Activated CD8-positive, alpha-beta memory T cell treated with anti-CD3 and anti-CD28 coated beads, Interleukin-2, amount 10 ng/mL, durations not matched to agents 7 days and 5 days (primary cell): ENCODE results near the gene MARK1. TPM values are rescaled to one million over a fixed set of nuclear protein-coding genes. Genes with fewer than 3 reads are reported as not detected.

Experiments
- ATAC-seq: fragments of 150-1000 bp; cut with Tn5 transposase; one replicate; pipeline ENCODE4 v1.10.0; 2021; ENCODE audit warnings: moderate library complexity
- CTCF ChIA-PET: fragments of 350-600 bp; sonication (Branson Sonifier 250); formaldehyde crosslinking; loops from one replicate; lab custom pipeline; 2021; ENCODE audit warnings: antibody characterized with exemption; lab: Charles Lee
- DNase-seq: peaks from one replicate; pipeline ENCODE4 v3.0.0-alpha.2; 2020
- H3K27ac Mint-ChIP-seq: one replicate; pipeline ENCODE4 v1.8.0; 2021; ENCODE audit warnings: mild to moderate bottlenecking, mixed read lengths
- H3K27me3 Mint-ChIP-seq: one replicate; pipeline ENCODE4 v1.8.0; 2021; ENCODE audit warnings: mixed read lengths
- H3K36me3 Mint-ChIP-seq: one replicate; pipeline ENCODE4 v1.8.0; 2021; ENCODE audit warnings: mild to moderate bottlenecking, mixed read lengths
- H3K4me1 Mint-ChIP-seq: one replicate; pipeline ENCODE4 v1.8.0; 2021; ENCODE audit warnings: mixed read lengths
- H3K4me3 Mint-ChIP-seq: one replicate; pipeline ENCODE4 v1.8.0; 2021; ENCODE audit warnings: mild to moderate bottlenecking, moderate library complexity, mixed read lengths
- H3K9me3 Mint-ChIP-seq: one replicate; pipeline ENCODE4 v1.8.0; 2022; ENCODE audit warnings: low read depth, mixed read lengths
- total RNA-seq, 2 experiments: library from RNA; stranded (reverse); gene quantifications; one replicate each; pipeline ENCODE4 v1.2.3, GENCODE V29; 2021

The MARK1 gene
- total RNA-seq, 2 experiments from 2014 or later, result not detected

- Mint-ChIP-seq H3K36me3 (no peaks in the 10 kb centered on the region), H3K4me3 (no peak overlapping the region), H3K4me1 (no peaks in the 10 kb centered on the region), H3K9me3 (no peaks in the 10 kb centered on the region), H3K27ac (no peak overlapping the region), H3K27me3 (peaks cover 14% of the 10 kb centered on the region)
- no peak for ATAC-seq
- CTCF ChIA-PET, result no interaction called here
- no peak for DNase-seq
These were observed 14.1 kb upstream of the MARK1 start for GRCh38 chr1:220513834-220514233.

GRCh38 chr1:220514256-220514655, 13.7 kb upstream of the MARK1 start:
- H3K4me3 Mint-ChIP-seq, result no peak overlapping the region
- H3K9me3 Mint-ChIP-seq, result no peaks in the 10 kb centered on the region
- ATAC-seq (no peak), DNase-seq (no peak)
- CTCF ChIA-PET, result no interaction called here
- H3K36me3 Mint-ChIP-seq, result no peaks in the 10 kb centered on the region
- no peaks in the 10 kb centered on the region for H3K4me1 Mint-ChIP-seq
- no peak overlapping the region for H3K27ac Mint-ChIP-seq
- peaks cover 14% of the 10 kb centered on the region for H3K27me3 Mint-ChIP-seq

- Mint-ChIP-seq H3K4me1 (no peaks in the 10 kb centered on the region), H3K27me3 (peaks cover 17% of the 10 kb centered on the region), H3K27ac (no peak overlapping the region), H3K9me3 (no peaks in the 10 kb centered on the region), H3K4me3 (no peak overlapping the region), H3K36me3 (no peaks in the 10 kb centered on the region)
- DNase-seq (no peak), ATAC-seq (no peak)
- CTCF ChIA-PET, result interaction anchor here (1.2 kb wide), 1 partner anchor 10 kb away, joined by 4 read pairs; no protein-coding TSS in a partner anchor
These were observed 11.8 kb upstream of the MARK1 start for GRCh38 chr1:220516014-220516721.

GRCh38 chr1:220516722-220517042, 11.3 kb upstream of the MARK1 start:
- no peak for DNase-seq
- H3K36me3 Mint-ChIP-seq, result no peaks in the 10 kb centered on the region
- peaks cover 13% of the 10 kb centered on the region for H3K27me3 Mint-ChIP-seq
- ATAC-seq, result no peak
- no peaks in the 10 kb centered on the region for H3K4me1 Mint-ChIP-seq
- CTCF ChIA-PET, result interaction anchor here (1.2 kb wide), 1 partner anchor 9 kb away, joined by 4 read pairs; no protein-coding TSS in a partner anchor
- H3K4me3 Mint-ChIP-seq, result no peak overlapping the region
- no peak overlapping the region for H3K27ac Mint-ChIP-seq
- no peaks in the 10 kb centered on the region for H3K9me3 Mint-ChIP-seq

- CTCF ChIA-PET, result no interaction called here
- DNase-seq (no peak), ATAC-seq (no peak)
- no peaks in the 10 kb centered on the region for H3K9me3 Mint-ChIP-seq
- H3K27ac Mint-ChIP-seq, result no peak overlapping the region
- no peak overlapping the region for H3K4me3 Mint-ChIP-seq
- no peaks in the 10 kb centered on the region for H3K36me3 Mint-ChIP-seq
- H3K27me3 Mint-ChIP-seq, result peaks cover 42% of the 10 kb centered on the region
- H3K4me1 Mint-ChIP-seq, result no peaks in the 10 kb centered on the region
These were observed 6.2 kb upstream of the MARK1 start for GRCh38 chr1:220521778-220522177.

- ATAC-seq, result no peak
- CTCF ChIA-PET, result interaction anchor here (1.3 kb wide), 1 partner anchor 10 kb away, joined by 4 read pairs; no protein-coding TSS in a partner anchor
- Mint-ChIP-seq H3K27me3 (peaks cover 62% of the 10 kb centered on the region), H3K27ac (no peak overlapping the region), H3K9me3 (no peaks in the 10 kb centered on the region), H3K36me3 (peaks cover 4% of the 10 kb centered on the region), H3K4me3 (no peak overlapping the region), H3K4me1 (peaks cover 12% of the 10 kb centered on the region)
- DNase-seq, result no peak
These were observed 1.6 kb upstream of the MARK1 start for GRCh38 chr1:220526294-220526693.

GRCh38 chr1:220527279-220527907, 543 bp upstream of the MARK1 start:
- CTCF ChIA-PET, result interaction anchor here (0.5 kb wide), 1 partner anchor 407 kb away, joined by 3 read pairs; no protein-coding TSS in a partner anchor
- Mint-ChIP-seq H3K9me3 (no peaks in the 10 kb centered on the region), H3K4me1 (peaks cover 12% of the 10 kb centered on the region), H3K27me3 (peaks cover 63% of the 10 kb centered on the region), H3K4me3 (peak overlapping the region; percentile 77), H3K27ac (no peak overlapping the region), H3K36me3 (peaks cover 4% of the 10 kb centered on the region)
- DNase-seq (no peak), ATAC-seq (peak; percentile 45)

- Mint-ChIP-seq H3K4me3 (peak overlapping the region; percentile 45), H3K4me1 (peaks cover 12% of the 10 kb centered on the region), H3K9me3 (no peaks in the 10 kb centered on the region), H3K27ac (no peak overlapping the region), H3K27me3 (peaks cover 58% of the 10 kb centered on the region), H3K36me3 (peaks cover 4% of the 10 kb centered on the region)
- CTCF ChIA-PET, result no interaction called here
- ATAC-seq (no peak), DNase-seq (no peak)
These were observed 954 bp downstream of the MARK1 start for GRCh38 chr1:220528679-220529501.

GRCh38 chr1:220529521-220530020, 1.6 kb downstream of the MARK1 start:
- no peak overlapping the region for H3K4me3 Mint-ChIP-seq
- H3K27ac Mint-ChIP-seq, result no peak overlapping the region
- DNase-seq (no peak), ATAC-seq (no peak)
- H3K27me3 Mint-ChIP-seq, result peaks cover 58% of the 10 kb centered on the region
- H3K36me3 Mint-ChIP-seq, result peaks cover 4% of the 10 kb centered on the region
- CTCF ChIA-PET, result no interaction called here
- H3K9me3 Mint-ChIP-seq, result no peaks in the 10 kb centered on the region
- peaks cover 12% of the 10 kb centered on the region for H3K4me1 Mint-ChIP-seq

GRCh38 chr1:220533504-220534109, 5.7 kb downstream of the MARK1 start:
- Mint-ChIP-seq H3K27ac (no peak overlapping the region), H3K4me3 (no peak overlapping the region), H3K9me3 (no peaks in the 10 kb centered on the region), H3K36me3 (no peaks in the 10 kb centered on the region), H3K27me3 (peaks cover 28% of the 10 kb centered on the region), H3K4me1 (peaks cover 5% of the 10 kb centered on the region)
- ATAC-seq (no peak), DNase-seq (no peak)
- CTCF ChIA-PET, result no interaction called here

- no peaks in the 10 kb centered on the region for H3K27me3 Mint-ChIP-seq
- no peak overlapping the region for H3K27ac Mint-ChIP-seq
- CTCF ChIA-PET, result no interaction called here
- H3K4me3 Mint-ChIP-seq, result no peak overlapping the region
- no peaks in the 10 kb centered on the region for H3K9me3 Mint-ChIP-seq
- DNase-seq (no peak), ATAC-seq (no peak)
- no peaks in the 10 kb centered on the region for H3K36me3 Mint-ChIP-seq
- H3K4me1 Mint-ChIP-seq, result no peaks in the 10 kb centered on the region
These were observed 17.0 kb downstream of the MARK1 start for GRCh38 chr1:220544901-220545303.

GRCh38 chr1:220550811-220551399, 23.0 kb downstream of the MARK1 start:
- Mint-ChIP-seq H3K4me1 (no peaks in the 10 kb centered on the region), H3K27me3 (no peaks in the 10 kb centered on the region), H3K4me3 (no peak overlapping the region), H3K36me3 (no peaks in the 10 kb centered on the region), H3K9me3 (no peaks in the 10 kb centered on the region), H3K27ac (no peak overlapping the region)
- DNase-seq, result no peak
- CTCF ChIA-PET, result no interaction called here
- ATAC-seq, result no peak

- H3K27me3 Mint-ChIP-seq, result no peaks in the 10 kb centered on the region
- no peaks in the 10 kb centered on the region for H3K36me3 Mint-ChIP-seq
- H3K27ac Mint-ChIP-seq, result no peak overlapping the region
- H3K9me3 Mint-ChIP-seq, result no peaks in the 10 kb centered on the region
- CTCF ChIA-PET, result no interaction called here
- no peak overlapping the region for H3K4me3 Mint-ChIP-seq
- ATAC-seq (no peak), DNase-seq (no peak)
- no peaks in the 10 kb centered on the region for H3K4me1 Mint-ChIP-seq
These were observed 23.8 kb downstream of the MARK1 start for GRCh38 chr1:220551718-220552117.
